ENCODE measurements around the gene RALGAPA1. TPM values are rescaled to one million over a fixed set of nuclear protein-coding genes. Genes with fewer than 3 reads are reported as not detected.

The RALGAPA1 gene
- total RNA-seq, 1 donor from 2014 or later: 45.7 TPM

DNA sequence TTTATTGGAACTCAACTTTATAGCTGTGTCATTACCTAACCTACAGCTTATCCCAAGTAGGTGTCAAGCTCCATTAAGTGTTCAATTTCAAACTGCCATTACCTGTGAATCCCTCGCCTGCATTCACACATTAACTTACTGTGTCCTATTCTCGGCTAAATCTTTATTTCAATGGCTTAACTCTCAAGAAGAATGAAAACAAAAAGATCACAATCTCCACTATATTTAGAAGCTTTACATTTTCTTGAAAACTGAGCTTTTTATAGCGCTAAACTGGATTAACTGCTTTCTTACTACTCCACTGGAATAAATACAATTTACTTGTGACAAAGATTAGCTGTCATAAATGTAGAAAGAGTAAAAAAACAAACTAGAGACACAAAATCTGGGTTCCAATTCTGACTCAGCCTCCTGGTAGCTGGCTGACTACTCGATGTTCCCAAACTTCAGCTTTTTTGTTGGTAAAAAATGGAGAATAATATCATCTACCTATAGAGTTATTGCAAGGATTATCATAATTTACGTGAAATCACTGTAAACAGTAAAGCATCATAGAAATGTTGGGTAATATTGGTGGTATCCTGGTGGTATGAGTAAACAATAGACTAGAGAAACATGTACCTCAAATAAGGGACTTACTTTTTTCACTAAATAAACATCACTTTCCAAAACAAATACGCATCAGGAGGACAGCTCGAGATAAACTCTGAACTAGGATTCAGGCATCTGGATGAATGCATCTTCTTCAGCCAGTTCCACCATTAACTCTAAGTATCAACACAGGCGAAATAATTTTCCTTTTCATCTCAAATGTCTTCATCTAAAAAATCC, 1.7 kb downstream of the RALGAPA1 start:
- Mint-ChIP-seq H3K4me3 (peak overlapping the region; percentile 99), H3K36me3 (peaks cover 4% of the 10 kb centered on the region), H3K27me3 (no peaks in the 10 kb centered on the region), H3K27ac (peak overlapping the region; percentile 96), H3K9me3 (no peaks in the 10 kb centered on the region), H3K4me1 (ENCODE audit: unreplicated experiment) (peaks cover 20% of the 10 kb centered on the region)
- no peak for DNase-seq (ENCODE audit: extremely low spot score, unreplicated experiment)
- TF ChIP-seq, protein P1, sequence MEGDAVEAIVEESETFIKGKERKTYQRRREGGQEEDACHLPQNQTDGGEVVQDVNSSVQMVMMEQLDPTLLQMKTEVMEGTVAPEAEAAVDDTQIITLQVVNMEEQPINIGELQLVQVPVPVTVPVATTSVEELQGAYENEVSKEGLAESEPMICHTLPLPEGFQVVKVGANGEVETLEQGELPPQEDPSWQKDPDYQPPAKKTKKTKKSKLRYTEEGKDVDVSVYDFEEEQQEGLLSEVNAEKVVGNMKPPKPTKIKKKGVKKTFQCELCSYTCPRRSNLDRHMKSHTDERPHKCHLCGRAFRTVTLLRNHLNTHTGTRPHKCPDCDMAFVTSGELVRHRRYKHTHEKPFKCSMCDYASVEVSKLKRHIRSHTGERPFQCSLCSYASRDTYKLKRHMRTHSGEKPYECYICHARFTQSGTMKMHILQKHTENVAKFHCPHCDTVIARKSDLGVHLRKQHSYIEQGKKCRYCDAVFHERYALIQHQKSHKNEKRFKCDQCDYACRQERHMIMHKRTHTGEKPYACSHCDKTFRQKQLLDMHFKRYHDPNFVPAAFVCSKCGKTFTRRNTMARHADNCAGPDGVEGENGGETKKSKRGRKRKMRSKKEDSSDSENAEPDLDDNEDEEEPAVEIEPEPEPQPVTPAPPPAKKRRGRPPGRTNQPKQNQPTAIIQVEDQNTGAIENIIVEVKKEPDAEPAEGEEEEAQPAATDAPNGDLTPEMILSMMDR (conservative IDR thresholded peaks at IDR 0.05): no peak

DNA sequence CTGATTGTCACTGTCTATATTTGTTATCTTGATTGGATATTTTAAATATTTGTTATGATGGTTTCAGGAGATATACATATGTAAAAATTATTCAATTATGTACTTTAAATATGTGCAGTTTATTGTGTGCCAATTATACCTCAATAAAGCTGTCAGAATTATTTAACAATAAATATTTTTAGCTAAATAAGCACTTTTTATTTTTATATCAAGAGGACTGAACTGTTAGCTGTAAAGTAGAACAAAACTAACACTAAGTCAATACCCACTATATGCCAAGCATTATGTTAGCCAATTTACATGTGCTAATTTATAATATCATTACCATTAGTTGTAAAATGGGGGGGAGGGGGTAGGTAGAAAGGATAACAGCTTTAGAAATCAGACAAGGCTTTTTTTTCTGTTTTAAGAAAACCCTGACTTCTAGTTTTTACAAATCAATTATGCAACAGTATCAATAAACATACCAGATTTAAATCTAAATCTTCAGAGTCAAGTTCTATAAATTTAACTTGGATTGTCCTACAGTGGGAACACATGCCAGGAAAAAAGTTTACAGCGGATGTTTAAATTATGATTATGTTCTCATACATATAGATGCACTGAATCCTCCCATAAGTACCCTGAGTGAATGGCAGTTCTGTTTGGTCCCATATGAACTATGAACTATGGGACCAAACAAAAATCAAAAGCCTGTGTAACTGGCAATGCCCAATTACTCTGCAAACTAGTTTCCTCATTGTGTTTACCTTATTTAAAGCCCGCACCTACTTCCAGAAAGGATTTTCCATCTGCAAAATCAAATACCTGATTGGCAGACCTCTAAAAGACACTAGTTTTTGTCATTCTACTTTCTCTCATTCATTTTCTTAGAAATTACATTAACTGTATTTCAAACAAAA, 2.8 kb downstream of the RALGAPA1 start:
- DNase-seq (ENCODE audit: extremely low spot score, unreplicated experiment): no peak
- peaks cover 20% of the 10 kb centered on the region for H3K4me1 Mint-ChIP-seq (ENCODE audit: unreplicated experiment)
- no peak overlapping the region for H3K4me3 Mint-ChIP-seq
- TF ChIP-seq, protein P1 (conservative IDR thresholded peaks at IDR 0.05): no peak
- H3K27ac Mint-ChIP-seq: peak overlapping the region; percentile 5
- no peaks in the 10 kb centered on the region for H3K27me3 Mint-ChIP-seq
- H3K36me3 Mint-ChIP-seq: peaks cover 10% of the 10 kb centered on the region
- no peaks in the 10 kb centered on the region for H3K9me3 Mint-ChIP-seq

DNA sequence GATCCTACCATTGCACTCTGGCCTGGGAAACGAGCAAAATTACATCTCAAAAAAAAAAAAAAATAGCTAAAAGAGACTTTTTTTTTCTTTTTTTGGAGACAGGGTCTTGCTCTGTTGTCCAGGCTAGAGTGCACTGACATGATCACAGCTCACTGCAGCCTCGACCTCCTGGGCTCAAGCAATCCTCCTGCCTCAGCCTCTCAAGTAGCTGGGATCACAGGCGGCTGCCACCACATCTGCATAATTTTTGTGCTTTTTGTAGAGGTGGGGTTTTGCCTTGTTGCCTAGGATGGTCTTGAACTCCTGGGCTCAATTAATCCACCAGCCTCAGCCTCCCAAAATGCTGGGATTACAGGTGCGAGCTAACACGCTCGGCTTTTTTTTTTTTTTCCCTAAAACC, 11.3 kb downstream of the RALGAPA1 start:
- Mint-ChIP-seq H3K9me3 (no peaks in the 10 kb centered on the region), H3K27ac (no peak overlapping the region), H3K27me3 (no peaks in the 10 kb centered on the region), H3K4me1 (ENCODE audit: unreplicated experiment) (no peaks in the 10 kb centered on the region), H3K36me3 (peaks cover 12% of the 10 kb centered on the region), H3K4me3 (no peak overlapping the region)
- no peak for DNase-seq (ENCODE audit: extremely low spot score, unreplicated experiment)
- TF ChIP-seq, protein P1 (conservative IDR thresholded peaks at IDR 0.05): no peak

DNA sequence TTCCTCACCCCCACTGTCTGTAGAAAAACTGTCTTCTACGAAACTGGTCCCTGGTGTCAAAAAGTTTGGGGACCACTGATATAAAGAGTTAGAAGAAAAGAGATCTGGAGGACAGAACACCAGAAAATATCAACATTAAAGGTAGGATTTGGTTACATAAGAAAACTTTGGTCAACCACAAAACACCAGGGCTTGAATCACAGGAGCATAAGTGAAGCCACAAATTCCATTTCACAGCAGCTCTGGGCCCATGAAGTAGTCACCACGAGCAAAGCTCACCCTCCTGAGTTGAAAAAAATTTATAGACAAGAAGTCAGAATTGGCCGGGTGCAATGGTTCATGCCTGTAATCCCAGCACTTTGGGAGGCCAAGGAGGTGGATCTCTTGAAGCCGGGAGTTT, 19.4 kb downstream of the RALGAPA1 start:
- TF ChIP-seq, protein P1 (conservative IDR thresholded peaks at IDR 0.05): no peak

DNA sequence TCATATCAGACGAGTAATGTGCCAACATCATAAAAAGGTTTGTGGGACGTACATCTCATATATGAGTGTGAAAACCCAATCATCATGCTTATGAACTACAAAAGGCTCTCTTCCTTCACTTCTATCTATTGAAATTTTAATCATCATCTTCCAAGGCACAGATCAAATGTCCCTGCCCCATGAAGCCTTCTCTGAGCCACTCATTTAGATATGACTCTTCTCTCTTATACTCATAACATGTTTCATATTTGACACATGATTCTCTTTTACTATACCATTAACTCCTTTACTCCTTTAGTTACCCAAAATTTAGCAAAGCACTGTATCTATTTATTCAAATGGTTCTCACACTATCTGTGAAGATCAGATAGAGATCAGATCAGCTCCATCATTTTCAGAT, 22.2 kb downstream of the RALGAPA1 start:
- H3K27me3 Mint-ChIP-seq: no peaks in the 10 kb centered on the region
- DNase-seq (ENCODE audit: extremely low spot score, unreplicated experiment): no peak
- no peak overlapping the region for H3K27ac Mint-ChIP-seq
- H3K36me3 Mint-ChIP-seq: peaks cover 8% of the 10 kb centered on the region
- peaks cover 4% of the 10 kb centered on the region for H3K4me1 Mint-ChIP-seq (ENCODE audit: unreplicated experiment)
- H3K9me3 Mint-ChIP-seq: no peaks in the 10 kb centered on the region
- H3K4me3 Mint-ChIP-seq: no peak overlapping the region
- TF ChIP-seq, protein P1 (conservative IDR thresholded peaks at IDR 0.05): no peak

More for the DNA sequence above, 19.4 kb downstream of the RALGAPA1 start:
- DNase-seq (ENCODE audit: extremely low spot score, unreplicated experiment): no peak
- no peaks in the 10 kb centered on the region for H3K9me3 Mint-ChIP-seq
- H3K36me3 Mint-ChIP-seq: peaks cover 8% of the 10 kb centered on the region
- no peak overlapping the region for H3K27ac Mint-ChIP-seq
- H3K4me1 Mint-ChIP-seq (ENCODE audit: unreplicated experiment): peaks cover 4% of the 10 kb centered on the region
- no peaks in the 10 kb centered on the region for H3K27me3 Mint-ChIP-seq
- no peak overlapping the region for H3K4me3 Mint-ChIP-seq
